Type B pancreatic cell (in vitro differentiated cells): ENCODE results near the gene ADAMTS9. TPM values are rescaled to one million over a fixed set of nuclear protein-coding genes. Genes with fewer than 3 reads are reported as not detected.

ENCODE experiments used
- DNase-seq: peaks from one replicate; pipeline ENCODE4 v3.0.0; 2021; ENCODE audit warnings: mixed read lengths; ENCODE audit not compliant: unreplicated experiment; ENCODE audit errors: extremely low spot score
- H3K27ac Mint-ChIP-seq: 2 replicates; pipeline ENCODE4 v1.8.0; 2021; ENCODE audit warnings: mild to moderate bottlenecking, mixed read lengths
- H3K27me3 Mint-ChIP-seq: 2 replicates; pipeline ENCODE4 v1.8.0; 2021; ENCODE audit warnings: mixed read lengths
- H3K36me3 Mint-ChIP-seq: 2 replicates; pipeline ENCODE4 v1.8.0; 2021; ENCODE audit warnings: mixed read lengths
- H3K4me1 Mint-ChIP-seq: one replicate; pipeline ENCODE4 v1.8.0; 2021; ENCODE audit warnings: mixed read lengths; ENCODE audit not compliant: unreplicated experiment
- H3K4me3 Mint-ChIP-seq: 2 replicates; pipeline ENCODE4 v1.8.0; 2021; ENCODE audit warnings: mild to moderate bottlenecking, mixed read lengths
- H3K9me3 Mint-ChIP-seq: 2 replicates; pipeline ENCODE4 v1.8.0; 2021; ENCODE audit warnings: mixed read lengths
- CTCF ChIP-seq: fragments of 200-600 bp; sonication (generic); conservative IDR thresholded peaks from 2 replicates; pipeline ENCODE4 v1.5.0; 2021; ENCODE audit warnings: antibody characterized with exemption, mild to moderate bottlenecking
- total RNA-seq: library from RNA; stranded (reverse); gene quantifications from 2 replicates; pipeline ENCODE4 v1.2.1, GENCODE V29; 2021; ENCODE audit warnings: low replicate concordance

ADAMTS9 gene
- total RNA-seq, 1 donor from 2014 or later: 34.9 TPM

DNA sequence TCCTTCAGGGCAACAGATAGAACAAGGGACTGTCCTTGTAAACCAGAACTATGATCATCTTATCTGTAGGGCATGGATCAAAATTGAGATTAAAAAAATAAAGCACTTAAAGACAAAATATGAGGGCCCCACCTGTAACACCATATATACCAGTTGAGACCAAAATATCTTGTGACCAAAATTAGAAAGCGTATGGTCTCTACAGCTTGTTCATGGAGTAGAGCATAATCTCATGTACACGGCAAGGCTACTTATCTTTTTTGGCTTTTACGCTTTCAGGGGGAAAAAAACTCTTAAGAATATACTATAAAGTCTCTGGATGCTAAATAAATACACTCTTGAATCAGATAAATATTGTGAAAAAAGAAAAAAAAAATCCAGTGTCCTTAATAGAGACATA is 49.3 kb downstream of the ADAMTS9 start:
- no peak for DNase-seq
- H3K36me3 Mint-ChIP-seq: peaks cover 10% of the 10 kb centered on the region
- H3K27me3 Mint-ChIP-seq: no peaks in the 10 kb centered on the region
- H3K27ac Mint-ChIP-seq: no peak overlapping the region
- H3K9me3 Mint-ChIP-seq: no peaks in the 10 kb centered on the region
- peaks cover 45% of the 10 kb centered on the region for H3K4me1 Mint-ChIP-seq
- H3K4me3 Mint-ChIP-seq: no peak overlapping the region
- no peak for TF ChIP-seq CTCF

- Mint-ChIP-seq H3K4me3 (no peak overlapping the region), H3K9me3 (no peaks in the 10 kb centered on the region), H3K36me3 (peaks cover 6% of the 10 kb centered on the region), H3K27me3 (no peaks in the 10 kb centered on the region), H3K4me1 (peaks cover 32% of the 10 kb centered on the region), H3K27ac (no peak overlapping the region)
- no peak for TF ChIP-seq CTCF
- no peak for DNase-seq
Observed at GRCh38 chr3:64634417-64634816, 53.4 kb downstream of the ADAMTS9 start.

DNA sequence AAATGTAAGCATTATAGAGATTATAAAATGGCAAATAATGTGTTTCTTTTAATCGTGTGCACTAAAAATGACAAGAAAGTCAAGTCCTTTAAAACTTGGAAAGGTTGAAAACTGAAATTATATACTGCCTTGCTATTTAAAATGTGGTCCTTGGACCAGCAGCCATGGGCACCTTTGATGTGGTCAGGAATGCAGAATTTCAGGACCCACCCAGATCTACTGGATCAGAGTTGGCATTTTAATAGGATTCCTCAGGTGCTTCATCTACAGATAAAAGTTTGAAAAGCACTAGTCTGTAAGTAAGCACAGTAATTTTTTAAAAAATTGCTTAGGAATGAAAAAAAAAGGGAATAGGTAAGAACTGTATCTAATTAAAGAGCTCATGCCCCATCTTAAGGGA is 55.8 kb downstream of the ADAMTS9 start:
- H3K4me1 Mint-ChIP-seq: peaks cover 31% of the 10 kb centered on the region
- no peak for DNase-seq
- no peaks in the 10 kb centered on the region for H3K27me3 Mint-ChIP-seq
- H3K27ac Mint-ChIP-seq: no peak overlapping the region
- peaks cover 4% of the 10 kb centered on the region for H3K9me3 Mint-ChIP-seq
- peaks cover 21% of the 10 kb centered on the region for H3K36me3 Mint-ChIP-seq
- no peak for TF ChIP-seq CTCF
- H3K4me3 Mint-ChIP-seq: no peak overlapping the region

DNA sequence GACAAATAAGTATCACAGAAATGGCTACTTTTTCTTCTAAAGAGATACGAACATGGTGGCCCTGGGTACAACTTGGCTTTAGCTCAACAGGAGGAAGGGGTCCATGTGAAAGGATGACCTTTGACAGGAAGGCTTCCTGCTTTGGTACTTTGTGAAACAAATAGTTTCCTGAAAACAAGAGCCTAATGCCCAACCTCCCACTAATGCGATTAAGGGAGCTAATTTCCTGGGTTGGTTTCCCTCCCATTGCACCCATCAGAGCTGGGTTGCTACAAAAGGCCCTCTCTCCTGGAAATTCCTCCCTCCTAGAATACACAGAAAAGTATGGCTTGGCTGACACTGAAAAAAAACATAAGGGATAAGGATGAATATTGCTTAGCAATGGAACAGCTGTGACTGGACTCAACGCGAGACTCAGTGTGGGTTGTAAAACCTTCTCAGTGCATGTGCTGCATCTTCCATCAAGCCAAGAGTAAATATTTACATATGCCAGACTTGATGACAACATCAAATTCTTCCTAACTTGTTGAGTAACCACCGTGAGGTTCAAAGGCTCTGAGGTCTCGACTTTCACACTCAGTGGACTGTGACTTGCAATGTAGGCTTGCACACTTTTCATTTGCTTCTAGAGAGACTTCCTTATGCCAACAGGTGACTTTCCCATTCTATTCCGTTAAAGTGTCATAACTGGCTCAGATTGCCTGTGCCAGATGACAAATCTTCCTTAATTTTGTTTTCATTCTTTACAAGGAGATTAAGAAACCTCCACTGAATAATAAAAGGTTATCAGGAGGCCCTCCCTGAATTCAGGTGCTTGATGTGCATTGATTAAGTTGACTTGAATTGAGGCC is 60.1 kb downstream of the ADAMTS9 start:
- TF ChIP-seq CTCF: no peak
- no peak for DNase-seq
- H3K9me3 Mint-ChIP-seq: peaks cover 5% of the 10 kb centered on the region
- peaks cover 11% of the 10 kb centered on the region for H3K4me1 Mint-ChIP-seq
- no peaks in the 10 kb centered on the region for H3K27me3 Mint-ChIP-seq
- no peak overlapping the region for H3K27ac Mint-ChIP-seq
- no peak overlapping the region for H3K4me3 Mint-ChIP-seq
- H3K36me3 Mint-ChIP-seq: peaks cover 31% of the 10 kb centered on the region

DNA sequence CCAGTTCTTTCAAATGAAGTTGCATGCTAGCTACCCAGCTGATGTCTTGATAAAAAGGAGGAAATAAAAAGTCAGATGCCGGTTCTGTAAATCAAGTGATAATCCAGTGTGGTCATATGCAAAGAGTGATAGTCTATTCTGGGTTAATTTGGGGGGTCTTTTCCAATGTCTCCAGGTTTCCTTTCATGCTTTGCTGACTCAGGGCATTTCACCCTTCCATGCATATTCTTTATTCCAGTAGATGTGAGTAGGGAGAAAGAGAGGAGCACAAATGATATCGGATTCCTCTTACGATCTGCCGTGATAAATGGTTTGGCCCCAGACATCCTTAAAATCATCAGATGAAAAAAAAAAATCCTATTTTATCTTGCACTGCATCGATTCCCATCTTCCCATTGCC is 60.8 kb downstream of the ADAMTS9 start:
- DNase-seq: no peak
- TF ChIP-seq CTCF: no peak
- H3K27me3 Mint-ChIP-seq: no peaks in the 10 kb centered on the region
- peaks cover 11% of the 10 kb centered on the region for H3K4me1 Mint-ChIP-seq
- H3K27ac Mint-ChIP-seq: no peak overlapping the region
- no peak overlapping the region for H3K4me3 Mint-ChIP-seq
- H3K9me3 Mint-ChIP-seq: peaks cover 5% of the 10 kb centered on the region
- H3K36me3 Mint-ChIP-seq: peaks cover 36% of the 10 kb centered on the region
